Esophagus mucosa (tissue), 1 donor: ENCODE data around the gene GPR15. TPM values are rescaled to one million over a fixed set of nuclear protein-coding genes. Genes with fewer than 3 reads are reported as not detected.

Experiments
- ATAC-seq: fragments of 200-7000 bp; cut with Tn5 transposase; one replicate; pipeline ENCODE4 v1.9.1; 2020
- total RNA-seq: library from RNA; stranded (reverse); gene quantifications from one replicate; pipeline ENCODE4 v1.2.4, GENCODE V29; 2023
- donor health status: DM: yes; HTN: yes; CAD: no.

The GPR15 gene
- total RNA-seq, 1 donor from 2014 or later, result 0.32 TPM

DNA sequence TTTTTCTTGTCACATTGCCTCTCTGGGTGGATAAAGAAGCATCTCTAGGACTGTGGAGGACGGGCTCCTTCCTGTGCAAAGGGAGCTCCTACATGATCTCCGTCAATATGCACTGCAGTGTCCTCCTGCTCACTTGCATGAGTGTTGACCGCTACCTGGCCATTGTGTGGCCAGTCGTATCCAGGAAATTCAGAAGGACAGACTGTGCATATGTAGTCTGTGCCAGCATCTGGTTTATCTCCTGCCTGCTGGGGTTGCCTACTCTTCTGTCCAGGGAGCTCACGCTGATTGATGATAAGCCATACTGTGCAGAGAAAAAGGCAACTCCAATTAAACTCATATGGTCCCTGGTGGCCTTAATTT is 478 bp downstream of the GPR15 start:
- no peak for ATAC-seq

- no peak for ATAC-seq
Observed at GRCh38 chr3:98532709-98533571, 1.2 kb downstream of the GPR15 start.

DNA sequence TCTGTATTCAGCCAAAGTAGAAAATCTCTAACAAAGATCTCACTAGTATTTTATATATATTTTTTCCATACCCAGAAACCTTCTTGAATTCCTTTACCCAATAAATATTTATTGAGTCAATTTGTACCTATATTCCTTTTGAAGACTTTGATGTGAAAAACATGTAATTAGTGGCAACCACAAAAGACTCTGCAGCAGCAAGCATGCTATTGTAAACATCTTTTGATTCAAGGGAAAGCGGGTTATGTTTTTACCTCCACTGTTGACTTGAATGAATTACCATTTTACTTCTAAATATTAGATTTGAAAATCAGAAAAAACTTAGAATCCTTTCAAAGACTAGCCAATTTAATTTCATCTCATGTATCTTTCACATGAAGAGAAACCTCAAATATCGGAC is 2.4 kb downstream of the GPR15 start:
- ATAC-seq, result no peak

- ATAC-seq, result no peak
Observed at GRCh38 chr3:98534734-98535133, 3.0 kb downstream of the GPR15 start.

GRCh38 chr3:98536456-98537017 is 4.8 kb downstream of the GPR15 start:
- peak; percentile 35 for ATAC-seq

DNA sequence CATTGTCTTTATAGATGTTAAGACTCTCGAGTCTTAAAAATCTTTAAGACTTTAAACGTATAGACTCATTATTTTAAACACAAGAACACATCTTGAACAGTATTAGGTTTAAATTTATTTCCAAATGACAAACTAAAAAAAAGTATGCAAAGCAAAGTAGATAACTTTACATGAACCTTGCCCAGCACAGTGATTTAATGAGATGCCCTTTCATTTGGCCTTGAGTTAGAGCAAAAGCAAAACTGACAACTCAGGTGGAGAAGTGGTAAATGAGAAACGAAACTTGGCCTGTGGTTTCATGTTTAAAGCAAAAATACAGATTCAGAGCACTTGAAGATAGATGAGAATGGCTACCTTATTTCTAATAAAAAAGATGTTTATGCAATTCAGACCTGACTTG is 8.6 kb downstream of the GPR15 start:
- ATAC-seq, result no peak

DNA sequence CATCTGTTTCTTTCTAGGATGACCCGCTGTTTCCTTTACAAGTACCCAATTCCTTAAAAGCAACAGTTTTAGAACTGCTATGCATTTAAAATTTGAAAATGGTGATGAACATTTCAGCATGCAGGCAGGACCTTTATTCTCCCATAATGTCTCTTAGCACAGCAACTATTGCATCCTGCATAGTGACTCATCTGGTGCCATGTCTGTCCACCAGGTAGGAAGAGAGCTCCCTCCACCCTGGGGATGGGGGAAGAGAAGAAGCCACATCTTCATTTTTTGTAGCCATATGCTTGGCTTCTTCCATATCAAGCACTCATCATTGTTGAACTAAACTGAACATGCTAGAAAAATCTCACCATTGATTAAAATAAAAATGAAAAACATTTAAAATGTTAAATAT is 9.9 kb downstream of the GPR15 start:
- no peak for ATAC-seq

GRCh38 chr3:98542623-98543022 is 10.8 kb downstream of the GPR15 start:
- ATAC-seq, result no peak

DNA sequence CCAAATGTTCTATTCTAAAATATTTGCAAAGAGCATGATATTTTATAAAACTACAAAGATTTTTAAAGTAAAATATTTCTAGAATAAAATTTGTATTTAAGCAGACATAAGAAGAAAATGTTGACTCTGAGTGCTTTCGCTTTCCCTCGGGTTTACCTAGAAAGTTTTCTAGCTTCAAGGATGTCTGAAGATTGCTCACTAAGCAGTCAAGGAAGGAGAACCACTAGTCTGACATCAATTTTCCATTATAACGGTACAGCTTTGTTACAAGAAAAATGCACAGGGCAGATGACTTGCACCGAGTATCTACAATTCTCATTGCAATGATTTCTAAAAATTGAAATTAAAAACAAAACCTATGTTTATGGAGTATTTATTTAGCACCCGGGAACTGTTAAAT is 14.2 kb downstream of the GPR15 start:
- ATAC-seq, result no peak

DNA sequence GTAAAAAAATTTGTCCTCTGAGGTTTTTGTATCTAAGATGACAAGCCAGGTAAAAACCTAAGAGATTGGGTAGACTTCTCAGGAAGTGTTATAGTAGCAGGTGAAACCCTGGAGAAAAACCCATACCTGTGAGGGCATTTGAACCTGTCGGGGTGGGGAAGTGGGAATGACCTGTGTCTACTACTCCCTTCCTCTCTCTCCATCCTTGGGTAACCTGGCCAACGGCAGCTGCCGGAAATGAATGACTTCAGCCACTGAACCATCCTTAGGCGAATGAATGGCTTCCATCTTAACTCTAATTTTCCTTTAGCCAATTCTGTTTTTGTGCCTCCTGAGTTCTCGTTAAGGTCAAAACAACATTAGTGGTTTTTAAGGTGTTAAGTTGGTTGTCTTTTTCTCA is 16.8 kb downstream of the GPR15 start:
- no peak for ATAC-seq

GRCh38 chr3:98550833-98551232 is 19.1 kb downstream of the GPR15 start:
- ATAC-seq, result no peak

DNA sequence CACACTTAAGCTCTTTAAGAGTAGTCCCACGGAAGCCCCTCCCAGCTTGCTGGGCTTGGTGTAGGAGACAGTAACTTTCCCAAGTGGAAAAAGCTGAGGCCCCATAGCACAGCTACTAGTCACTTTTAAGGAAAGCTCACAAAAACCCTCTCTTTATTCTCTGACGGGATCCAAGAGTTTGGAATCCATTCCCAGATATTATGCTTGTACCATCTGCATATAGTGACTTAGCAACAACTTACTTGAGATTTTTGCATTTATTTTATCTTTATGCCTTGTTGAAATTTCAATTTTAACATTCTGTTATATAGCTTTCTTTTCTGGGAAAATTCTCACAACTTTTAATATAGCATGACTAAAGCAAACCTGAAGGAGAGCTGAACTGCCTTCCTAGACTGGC is 19.5 kb downstream of the GPR15 start:
- ATAC-seq, result no peak

GRCh38 chr3:98551754-98552153 is 20.0 kb downstream of the GPR15 start:
- no peak for ATAC-seq

- no peak for ATAC-seq
Observed at GRCh38 chr3:98552232-98553020, 20.6 kb downstream of the GPR15 start.

DNA sequence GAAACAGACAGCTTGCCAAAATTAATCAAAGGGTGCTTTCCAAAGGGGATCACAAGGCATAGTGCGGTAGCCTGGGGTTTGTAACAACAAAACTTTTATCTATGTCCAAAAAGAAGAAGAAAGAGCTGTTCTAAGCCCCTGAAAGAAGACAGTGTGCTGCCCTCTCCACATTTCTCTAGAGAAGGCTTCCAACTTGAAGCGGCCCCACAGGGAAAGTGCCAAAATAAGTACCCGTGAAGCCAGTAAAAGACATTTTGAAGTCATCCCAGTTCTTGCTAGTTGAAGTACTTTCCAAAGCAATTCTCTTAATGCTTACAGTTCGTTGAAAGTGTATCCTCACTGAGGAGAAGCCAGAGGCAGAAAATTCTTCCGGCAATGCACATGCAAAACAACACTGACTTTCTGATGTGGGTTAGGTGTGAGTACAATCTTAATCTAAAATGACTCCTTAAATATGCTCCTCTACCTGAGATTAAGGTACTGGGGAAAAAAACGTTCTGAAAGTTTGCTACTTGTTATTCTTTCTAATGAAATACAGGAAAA is 21.3 kb downstream of the GPR15 start:
- no peak for ATAC-seq

DNA sequence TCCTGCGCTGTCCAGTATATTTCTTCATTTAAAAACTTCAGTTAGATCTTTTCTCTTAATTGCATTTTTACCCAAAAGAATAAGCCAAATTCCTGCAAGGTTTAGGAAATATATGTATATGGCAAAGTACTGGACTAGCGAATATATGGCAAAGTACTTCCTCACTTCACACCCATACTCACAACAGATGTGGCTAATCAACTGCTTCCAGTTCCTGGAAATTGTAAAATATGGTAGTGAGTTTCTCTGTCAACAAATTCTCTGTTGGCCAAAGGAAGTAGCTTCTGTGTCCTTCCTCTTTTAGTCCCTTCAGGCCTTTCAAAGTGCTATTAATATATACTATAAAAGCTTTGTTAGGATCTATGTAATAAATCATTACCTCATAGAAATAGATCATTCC is 22.0 kb downstream of the GPR15 start:
- ATAC-seq, result no peak

DNA sequence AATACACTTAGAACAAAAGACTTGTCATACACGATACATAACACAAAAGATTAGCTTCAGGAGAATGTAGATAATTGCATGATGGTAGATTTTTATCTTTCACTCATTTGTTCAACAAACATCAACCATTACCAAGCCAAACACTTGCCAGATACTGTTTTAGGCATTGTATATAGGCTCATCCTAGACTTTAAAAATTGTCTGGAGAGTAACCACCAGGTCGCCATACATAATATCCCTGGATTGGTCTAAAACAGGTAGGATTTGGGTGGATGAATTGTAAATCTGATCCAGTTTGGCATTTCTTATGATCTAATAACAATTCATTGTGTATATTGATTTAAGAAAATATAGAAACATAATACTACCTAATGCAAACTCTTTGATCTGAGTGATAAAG is 22.8 kb downstream of the GPR15 start:
- ATAC-seq, result no peak

DNA sequence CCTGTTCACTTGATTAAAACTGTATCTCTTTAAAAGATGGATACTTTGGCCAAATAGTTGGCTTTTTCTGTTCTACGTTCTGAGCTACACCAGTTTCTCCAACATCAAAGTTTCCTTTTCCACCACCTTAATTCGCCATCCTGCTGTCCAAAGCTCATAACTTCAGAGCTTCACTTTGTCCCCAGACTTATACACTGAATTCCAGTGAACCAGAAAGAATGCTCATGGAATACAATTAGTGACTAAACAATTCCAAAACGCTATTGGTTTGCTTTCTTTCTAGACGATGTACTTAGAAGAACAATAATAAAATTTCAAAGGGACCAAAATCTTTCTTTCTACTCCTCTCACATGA is 23.2 kb downstream of the GPR15 start:
- ATAC-seq, result no peak

- no peak for ATAC-seq
Observed at GRCh38 chr3:98556164-98557130, 24.7 kb downstream of the GPR15 start.

DNA sequence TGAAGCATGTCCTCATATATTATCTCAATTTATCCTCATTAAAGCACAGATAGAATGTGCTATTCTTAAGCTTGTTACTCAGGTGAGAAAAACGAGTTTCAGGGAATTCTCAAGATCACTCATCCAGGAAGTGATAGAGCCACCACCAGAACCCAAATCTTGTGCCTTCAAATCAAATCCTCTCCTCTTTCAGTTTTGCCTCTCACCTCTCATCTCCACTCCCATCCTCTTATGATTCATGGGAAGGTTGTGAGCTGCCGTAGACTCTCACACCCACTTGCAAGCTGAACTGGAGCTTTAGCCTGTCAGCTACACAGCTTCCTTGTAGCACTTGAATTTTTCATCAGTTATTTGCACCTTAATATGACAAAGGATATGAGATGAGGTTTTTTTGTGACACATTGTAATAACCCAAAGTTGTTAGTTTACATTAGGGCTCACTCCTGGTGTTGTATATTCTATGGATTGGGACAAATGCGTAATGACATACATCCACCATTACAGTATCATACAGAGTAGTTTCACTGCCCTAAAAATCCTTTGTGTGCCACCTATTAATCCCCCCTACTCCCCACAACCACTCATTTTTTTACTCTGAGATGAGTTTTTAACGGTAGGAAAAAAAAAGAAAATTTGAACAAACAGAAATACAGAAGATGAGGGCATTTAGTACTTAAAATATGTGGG is 25.7 kb downstream of the GPR15 start:
- peak; percentile 93 for ATAC-seq

- no peak for ATAC-seq
Observed at GRCh38 chr3:98558100-98558827, 26.5 kb downstream of the GPR15 start.
